GM23248 (cell line): ENCODE results near the gene PIK3R5. TPM values are rescaled to one million over a fixed set of nuclear protein-coding genes. Genes with fewer than 3 reads are reported as not detected.

ENCODE experiments used
- DNase-seq: peaks from one replicate; pipeline ENCODE4 v3.0.0-alpha.2; 2015
- H2AFZ ChIP-seq: fragments of 200-600 bp; sonication (generic); 2 replicates; pipeline ENCODE4 v1.6.1; 2016; ENCODE audit warnings: antibody characterized with exemption
- H3F3A ChIP-seq: fragments of 200-600 bp; sonication (generic); 2 replicates; pipeline ENCODE4 v1.6.1; 2016; ENCODE audit warnings: mild to moderate bottlenecking, antibody characterized with exemption, mixed run types; ENCODE audit not compliant: insufficient read depth
- H3K27ac ChIP-seq: fragments of 200-600 bp; sonication (generic); 2 replicates; pipeline ENCODE4 v1.5.1; 2016; ENCODE audit warnings: mild to moderate bottlenecking
- H3K27me3 ChIP-seq: fragments of 200-600 bp; sonication (generic); replicated peaks from 2 replicates; pipeline ENCODE4 v1.6.1; 2016; ENCODE audit warnings: mild to moderate bottlenecking; ENCODE audit not compliant: insufficient read depth
- H3K36me3 ChIP-seq: fragments of 200-600 bp; sonication (generic); 2 replicates; pipeline ENCODE4 v1.6.1; 2016; ENCODE audit warnings: low read depth, mild to moderate bottlenecking
- H3K4me1 ChIP-seq: fragments of 200-600 bp; sonication (generic); 2 replicates; pipeline ENCODE4 v1.6.1; 2016; ENCODE audit warnings: mild to moderate bottlenecking; ENCODE audit not compliant: insufficient read depth
- H3K4me2 ChIP-seq: fragments of 200-600 bp; sonication (generic); one replicate; pipeline ENCODE4 v1.6.1; 2016; ENCODE audit warnings: mild to moderate bottlenecking; ENCODE audit not compliant: unreplicated experiment
- H3K4me3 ChIP-seq: fragments of 200-600 bp; sonication (generic); 2 replicates; pipeline ENCODE4 v1.5.1; 2016; ENCODE audit warnings: mild to moderate bottlenecking
- H3K79me2 ChIP-seq: fragments of 200-600 bp; sonication (generic); 2 replicates; pipeline ENCODE4 v1.6.1; 2016; ENCODE audit warnings: mild to moderate bottlenecking; ENCODE audit not compliant: insufficient read depth
- H3K9ac ChIP-seq: fragments of 200-600 bp; sonication (generic); 2 replicates; pipeline ENCODE4 v1.6.1; 2016; ENCODE audit warnings: mild to moderate bottlenecking
- H3K9me2 ChIP-seq: fragments of 200-600 bp; sonication (generic); 2 replicates; pipeline ENCODE4 v1.6.1; 2016; ENCODE audit warnings: mixed run types, mild to moderate bottlenecking, moderate library complexity; ENCODE audit not compliant: insufficient read depth
- H3K9me3 ChIP-seq: fragments of 200-600 bp; sonication (generic); one replicate; pipeline ENCODE4 v1.6.1; 2017; ENCODE audit warnings: low read depth
- H4K20me1 ChIP-seq: fragments of 200-600 bp; sonication (generic); 2 replicates; pipeline ENCODE4 v1.6.0; 2016; ENCODE audit not compliant: insufficient read depth
- EZH2 ChIP-seq: fragments of 200-600 bp; sonication (generic); IDR thresholded peaks from 2 replicates; pipeline ENCODE4 v1.6.1; 2018; ENCODE audit warnings: antibody characterized with exemption, mild to moderate bottlenecking; ENCODE audit not compliant: insufficient read depth, poor library complexity, severe bottlenecking
- EZH2phosphoT487 ChIP-seq: fragments of 200-600 bp; sonication (generic); IDR thresholded peaks from 2 replicates; pipeline ENCODE4 v1.6.1; 2018; ENCODE audit warnings: antibody characterized with exemption, moderate library complexity, mild to moderate bottlenecking, low read depth; ENCODE audit not compliant: insufficient read depth
- WGBS, 2 experiments: methylation state at CpG; one replicate each; pipeline ENCODE4 v1.1.6; 2015 to 2017; ENCODE audit warnings: low lambda C conversion rate in 2 of 2, low coverage in 1 of 2; ENCODE audit errors: missing lambda C conversion rate in 2 of 2; 5-methylcytosine and 5-hydroxymethylcytosine counted together
- in situ Hi-C: fragments of 300-500 bp; cut with MboI; formaldehyde crosslinking; loops from 2 replicates; pipeline ENCODE4 v1.15.0; 2020
- polyA plus RNA-seq: library from polyadenylated mRNA; unstranded; fragments of >200 nt; fragmentation: Nextera tagmentation; extraction: Ambion mirVana; gene quantifications from 2 replicates; pipeline ENCODE4 v1.2.1, GENCODE V29; 2016
- total RNA-seq: library from RNA; depleted of rRNA; stranded (reverse); fragments of >200 nt; shearing (Covaris generic); gene quantifications from 2 replicates; pipeline ENCODE4 v1.2.3, GENCODE V29; 2014

Gene PIK3R5
- total and polyA plus RNA-seq, 2 experiments from 2014 or later, result 0.11 TPM; not detected in 1

DNA sequence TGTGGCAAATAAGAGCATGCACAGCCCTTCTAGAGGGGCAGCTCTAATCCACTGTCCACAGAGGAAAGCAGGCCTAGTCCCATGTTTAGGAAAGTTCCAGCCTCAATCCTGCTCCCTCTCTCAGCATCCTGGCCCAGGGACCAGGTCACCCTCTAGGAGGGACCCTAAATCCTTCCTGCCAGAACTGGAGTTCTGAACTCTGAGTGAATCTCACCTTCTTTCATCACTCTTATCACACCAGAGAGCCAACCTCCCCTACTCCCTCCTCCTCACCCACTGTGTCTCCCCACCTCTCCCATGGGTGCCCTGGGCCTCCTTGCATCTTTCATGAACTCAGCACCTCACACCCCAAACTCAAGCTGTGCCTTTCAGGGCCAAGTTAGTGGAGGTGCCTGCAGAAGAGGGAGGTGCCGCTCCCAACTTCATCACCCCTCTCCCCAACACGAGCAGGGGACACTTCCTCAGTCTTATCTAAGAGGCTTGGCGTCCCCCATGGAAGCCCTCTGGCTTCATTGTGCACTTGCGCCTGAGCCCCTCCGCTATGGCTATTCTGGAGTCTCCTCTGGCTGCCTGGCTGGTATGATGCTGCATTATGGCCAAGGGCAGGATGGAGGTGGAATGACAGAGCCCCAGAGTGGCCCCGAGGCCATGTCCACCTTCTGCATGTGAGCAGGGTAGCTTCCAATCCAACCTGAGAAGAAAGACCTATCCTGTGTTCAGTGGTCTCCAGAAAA, 129.7 kb downstream of the PIK3R5 start:
- Histone ChIP-seq H3K9me2 (no peaks in the 10 kb centered on the region), H3F3A (no peaks in the 10 kb centered on the region), H3K27me3 (no peaks in the 10 kb centered on the region), H3K4me3 (no peak overlapping the region), H3K9me3 (no peaks in the 10 kb centered on the region), H3K27ac (no peak overlapping the region), H4K20me1 (no peaks in the 10 kb centered on the region), H3K79me2 (no peaks in the 10 kb centered on the region), H3K36me3 (no peaks in the 10 kb centered on the region), H3K9ac (no peak overlapping the region), H3K4me1 (no peaks in the 10 kb centered on the region), H3K4me2 (no peak overlapping the region), H2AFZ (no peak overlapping the region)
- no peak for TF ChIP-seq EZH2
- TF ChIP-seq EZH2phosphoT487, result no peak
- no peak for DNase-seq
- in situ Hi-C loops, result no loop called here
- 55 to 60% methylated on average over 6 of the region's 6 CpGs for WGBS, 2 experiments

DNA sequence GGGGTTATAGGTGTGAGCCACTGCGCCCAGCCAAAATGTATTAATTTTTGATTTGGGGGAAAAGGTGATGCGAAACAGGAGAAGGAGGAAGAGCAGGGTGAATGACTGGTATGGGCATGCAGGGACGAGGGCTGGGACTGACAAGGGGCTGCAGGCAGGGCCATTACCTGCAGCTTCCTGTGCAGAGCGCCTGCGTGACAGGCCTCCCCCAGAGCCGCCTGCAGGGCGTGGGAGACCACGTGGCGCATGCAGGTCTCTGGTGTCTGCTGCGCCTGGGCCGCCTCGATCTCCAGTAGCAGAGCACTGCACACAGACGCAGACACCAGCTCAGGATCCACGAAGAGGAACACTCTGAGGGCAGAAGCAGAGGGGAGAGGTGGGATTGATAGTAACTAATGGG, 130.4 kb downstream of the PIK3R5 start:
- Histone ChIP-seq H3K27ac (no peak overlapping the region), H3K4me2 (no peak overlapping the region), H3K9me3 (no peaks in the 10 kb centered on the region), H3K36me3 (no peaks in the 10 kb centered on the region), H3F3A (no peaks in the 10 kb centered on the region), H3K79me2 (no peaks in the 10 kb centered on the region), H3K4me3 (no peak overlapping the region), H3K27me3 (no peaks in the 10 kb centered on the region), H3K9ac (no peak overlapping the region), H3K9me2 (no peaks in the 10 kb centered on the region), H4K20me1 (no peaks in the 10 kb centered on the region), H2AFZ (no peak overlapping the region), H3K4me1 (no peaks in the 10 kb centered on the region)
- 90 to 93% methylated on average over 14 of the region's 14 CpGs for WGBS, 2 experiments
- in situ Hi-C loops, result no loop called here
- TF ChIP-seq EZH2phosphoT487 (no peak), EZH2 (no peak)
- DNase-seq, result no peak

DNA sequence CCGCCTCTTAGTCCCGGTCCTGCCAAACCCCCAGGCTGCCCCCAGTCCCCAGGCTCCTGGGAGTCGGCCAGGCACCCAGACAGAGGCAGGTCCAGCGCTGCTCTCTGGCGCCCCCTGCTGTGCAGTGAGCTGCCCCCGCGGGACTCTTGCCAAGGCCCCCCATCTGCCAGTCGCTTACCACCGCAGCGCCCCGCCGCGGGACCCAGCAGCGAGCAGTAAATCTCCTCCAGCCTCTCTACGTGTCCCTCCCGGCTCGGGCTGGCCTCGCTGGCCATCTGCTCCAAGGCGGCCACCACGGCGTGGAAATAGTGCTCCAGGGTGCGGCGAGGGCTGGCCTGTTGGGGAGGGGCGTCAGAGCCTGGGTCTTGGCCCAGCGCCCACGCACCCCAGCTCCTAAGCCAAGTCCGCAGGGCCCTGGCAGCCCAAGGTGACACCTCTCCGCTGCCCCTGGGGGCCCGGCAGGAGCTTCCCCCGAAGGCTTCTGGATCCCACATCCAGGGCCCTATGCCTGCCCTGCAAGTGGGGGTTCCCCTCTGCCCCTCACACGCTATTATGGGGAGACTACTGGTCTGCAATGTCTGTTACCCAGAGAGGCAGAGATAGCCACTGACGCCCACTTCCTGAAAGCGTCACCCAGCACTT, 132.7 kb downstream of the PIK3R5 start:
- no peak overlapping the region for H2AFZ ChIP-seq
- H3K27me3 ChIP-seq, result no peaks in the 10 kb centered on the region
- no peak overlapping the region for H3K4me3 ChIP-seq
- in situ Hi-C loops, result no loop called here
- H3K9ac ChIP-seq, result no peak overlapping the region
- H3F3A ChIP-seq, result no peaks in the 10 kb centered on the region
- peak; percentile 23 for DNase-seq
- H4K20me1 ChIP-seq, result no peaks in the 10 kb centered on the region
- no peak overlapping the region for H3K27ac ChIP-seq
- H3K9me2 ChIP-seq, result no peaks in the 10 kb centered on the region
- WGBS, 2 experiments, result 22% methylated on average over 25 to 27 of the region's 33 CpGs
- no peaks in the 10 kb centered on the region for H3K4me1 ChIP-seq
- no peaks in the 10 kb centered on the region for H3K9me3 ChIP-seq
- H3K36me3 ChIP-seq, result no peaks in the 10 kb centered on the region
- TF ChIP-seq EZH2phosphoT487, result no peak
- no peak for TF ChIP-seq EZH2
- no peak overlapping the region for H3K4me2 ChIP-seq
- H3K79me2 ChIP-seq, result no peaks in the 10 kb centered on the region

GRCh38 chr17:8831234-8831849, 134.2 kb downstream of the PIK3R5 start:
- no peaks in the 10 kb centered on the region for H3F3A ChIP-seq
- H3K4me1 ChIP-seq, result no peaks in the 10 kb centered on the region
- no peak for DNase-seq
- in situ Hi-C loops, result no loop called here
- no peaks in the 10 kb centered on the region for H4K20me1 ChIP-seq
- H2AFZ ChIP-seq, result no peak overlapping the region
- H3K27ac ChIP-seq, result no peak overlapping the region
- no peak overlapping the region for H3K9ac ChIP-seq
- TF ChIP-seq EZH2phosphoT487 (no peak), EZH2 (no peak)
- H3K9me2 ChIP-seq, result no peaks in the 10 kb centered on the region
- no peaks in the 10 kb centered on the region for H3K9me3 ChIP-seq
- no peaks in the 10 kb centered on the region for H3K27me3 ChIP-seq
- 79 to 85% methylated on average over 7 of the region's 7 CpGs for WGBS, 2 experiments
- H3K36me3 ChIP-seq, result no peaks in the 10 kb centered on the region
- H3K4me2 ChIP-seq, result no peak overlapping the region
- no peaks in the 10 kb centered on the region for H3K79me2 ChIP-seq
- H3K4me3 ChIP-seq, result no peak overlapping the region
